Gastrocnemius medialis (tissue), 4 donors: ENCODE measurements around the gene ZNF446.

Source experiments
- POLR2A ChIP-seq, 2 donors: fragments of 450-650 bp; IDR thresholded peaks; one replicate each; pipeline ENCODE4 v1.6.1; 2017; ENCODE audit warnings: antibody characterized with exemption in 2 of 2, mild to moderate bottlenecking in 2 of 2, moderate library complexity in 2 of 2
- TF ChIP-seq, protein P1 (sequence below), 5 experiments: fragments of 450-650 bp in 3 of 5; fragments of 200-600 bp in 2 of 5; sonication (generic) in 2 of 5; IDR thresholded peaks in 4 of 5; conservative IDR thresholded peaks in 1 of 5; 1 replicate in 4 of 5; 2 replicates in 1 of 5; pipeline ENCODE4 v1.5.1; 2016 to 2019; ENCODE audit warnings: antibody characterized with exemption in 5 of 5, mild to moderate bottlenecking in 3 of 5, moderate library complexity in 3 of 5

DNA sequence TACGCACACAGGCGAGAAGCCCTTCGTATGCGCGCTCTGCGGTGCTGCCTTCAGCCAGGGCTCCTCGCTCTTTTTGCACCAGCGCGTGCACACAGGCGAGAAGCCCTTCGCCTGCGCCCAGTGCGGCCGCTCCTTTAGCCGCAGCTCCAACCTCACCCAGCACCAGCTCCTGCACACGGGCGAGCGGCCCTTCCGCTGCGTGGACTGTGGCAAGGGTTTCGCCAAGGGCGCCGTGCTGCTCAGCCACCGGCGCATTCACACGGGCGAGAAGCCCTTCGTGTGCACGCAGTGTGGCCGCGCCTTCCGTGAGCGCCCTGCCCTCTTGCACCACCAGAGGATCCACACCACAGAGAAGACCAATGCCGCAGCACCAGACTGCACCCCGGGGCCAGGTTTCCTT, 20.0 kb upstream of the ZNF446 start:
- TF ChIP-seq, protein P1, sequence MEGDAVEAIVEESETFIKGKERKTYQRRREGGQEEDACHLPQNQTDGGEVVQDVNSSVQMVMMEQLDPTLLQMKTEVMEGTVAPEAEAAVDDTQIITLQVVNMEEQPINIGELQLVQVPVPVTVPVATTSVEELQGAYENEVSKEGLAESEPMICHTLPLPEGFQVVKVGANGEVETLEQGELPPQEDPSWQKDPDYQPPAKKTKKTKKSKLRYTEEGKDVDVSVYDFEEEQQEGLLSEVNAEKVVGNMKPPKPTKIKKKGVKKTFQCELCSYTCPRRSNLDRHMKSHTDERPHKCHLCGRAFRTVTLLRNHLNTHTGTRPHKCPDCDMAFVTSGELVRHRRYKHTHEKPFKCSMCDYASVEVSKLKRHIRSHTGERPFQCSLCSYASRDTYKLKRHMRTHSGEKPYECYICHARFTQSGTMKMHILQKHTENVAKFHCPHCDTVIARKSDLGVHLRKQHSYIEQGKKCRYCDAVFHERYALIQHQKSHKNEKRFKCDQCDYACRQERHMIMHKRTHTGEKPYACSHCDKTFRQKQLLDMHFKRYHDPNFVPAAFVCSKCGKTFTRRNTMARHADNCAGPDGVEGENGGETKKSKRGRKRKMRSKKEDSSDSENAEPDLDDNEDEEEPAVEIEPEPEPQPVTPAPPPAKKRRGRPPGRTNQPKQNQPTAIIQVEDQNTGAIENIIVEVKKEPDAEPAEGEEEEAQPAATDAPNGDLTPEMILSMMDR (IDR thresholded peaks at IDR 0.05 in 4 of 5, conservative IDR thresholded peaks at IDR 0.05 in 1 of 5) = no peak
- TF ChIP-seq POLR2A (IDR thresholded peaks at IDR 0.05) = no peak
